Measurements from ENCODE around the gene PAX3. TPM values are rescaled to one million over a fixed set of nuclear protein-coding genes. Genes with fewer than 3 reads are reported as not detected.

The PAX3 gene
- total RNA-seq, 4 donors from 2014 or later: not detected

DNA sequence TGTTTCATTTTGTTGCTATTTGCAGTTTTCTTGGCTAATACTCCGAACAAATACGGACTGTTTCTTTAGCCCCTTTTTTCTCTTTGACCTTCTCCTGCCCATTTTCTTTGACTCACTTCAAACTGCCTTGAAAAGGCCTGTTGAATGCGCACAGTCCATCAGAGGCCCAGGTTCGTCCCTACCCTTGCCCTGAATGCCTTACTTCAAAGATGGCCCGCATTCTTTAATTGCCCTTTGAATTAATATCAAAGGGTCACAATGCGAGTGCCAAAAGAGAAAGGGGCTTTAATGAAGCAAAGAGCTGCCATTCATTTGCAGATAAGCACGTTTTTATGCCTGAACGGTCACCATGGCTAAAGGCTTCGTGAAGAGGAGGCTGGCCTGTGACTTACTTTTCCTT, 29.7 kb downstream of the PAX3 start:
- no peaks in the 10 kb centered on the region for H3K4me1 ChIP-seq
- TF ChIP-seq, protein P1, sequence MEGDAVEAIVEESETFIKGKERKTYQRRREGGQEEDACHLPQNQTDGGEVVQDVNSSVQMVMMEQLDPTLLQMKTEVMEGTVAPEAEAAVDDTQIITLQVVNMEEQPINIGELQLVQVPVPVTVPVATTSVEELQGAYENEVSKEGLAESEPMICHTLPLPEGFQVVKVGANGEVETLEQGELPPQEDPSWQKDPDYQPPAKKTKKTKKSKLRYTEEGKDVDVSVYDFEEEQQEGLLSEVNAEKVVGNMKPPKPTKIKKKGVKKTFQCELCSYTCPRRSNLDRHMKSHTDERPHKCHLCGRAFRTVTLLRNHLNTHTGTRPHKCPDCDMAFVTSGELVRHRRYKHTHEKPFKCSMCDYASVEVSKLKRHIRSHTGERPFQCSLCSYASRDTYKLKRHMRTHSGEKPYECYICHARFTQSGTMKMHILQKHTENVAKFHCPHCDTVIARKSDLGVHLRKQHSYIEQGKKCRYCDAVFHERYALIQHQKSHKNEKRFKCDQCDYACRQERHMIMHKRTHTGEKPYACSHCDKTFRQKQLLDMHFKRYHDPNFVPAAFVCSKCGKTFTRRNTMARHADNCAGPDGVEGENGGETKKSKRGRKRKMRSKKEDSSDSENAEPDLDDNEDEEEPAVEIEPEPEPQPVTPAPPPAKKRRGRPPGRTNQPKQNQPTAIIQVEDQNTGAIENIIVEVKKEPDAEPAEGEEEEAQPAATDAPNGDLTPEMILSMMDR (IDR thresholded peaks at IDR 0.05): no peak
- no peak for TF ChIP-seq POLR2A (IDR thresholded peaks at IDR 0.05)
- H3K27ac ChIP-seq: no peak overlapping the region
- H3K27me3 ChIP-seq: no peaks in the 10 kb centered on the region
- no peak for DNase-seq
- H3K9me3 ChIP-seq: no peaks in the 10 kb centered on the region
- H3K4me3 ChIP-seq: no peak overlapping the region
- no peaks in the 10 kb centered on the region for H3K36me3 ChIP-seq

DNA sequence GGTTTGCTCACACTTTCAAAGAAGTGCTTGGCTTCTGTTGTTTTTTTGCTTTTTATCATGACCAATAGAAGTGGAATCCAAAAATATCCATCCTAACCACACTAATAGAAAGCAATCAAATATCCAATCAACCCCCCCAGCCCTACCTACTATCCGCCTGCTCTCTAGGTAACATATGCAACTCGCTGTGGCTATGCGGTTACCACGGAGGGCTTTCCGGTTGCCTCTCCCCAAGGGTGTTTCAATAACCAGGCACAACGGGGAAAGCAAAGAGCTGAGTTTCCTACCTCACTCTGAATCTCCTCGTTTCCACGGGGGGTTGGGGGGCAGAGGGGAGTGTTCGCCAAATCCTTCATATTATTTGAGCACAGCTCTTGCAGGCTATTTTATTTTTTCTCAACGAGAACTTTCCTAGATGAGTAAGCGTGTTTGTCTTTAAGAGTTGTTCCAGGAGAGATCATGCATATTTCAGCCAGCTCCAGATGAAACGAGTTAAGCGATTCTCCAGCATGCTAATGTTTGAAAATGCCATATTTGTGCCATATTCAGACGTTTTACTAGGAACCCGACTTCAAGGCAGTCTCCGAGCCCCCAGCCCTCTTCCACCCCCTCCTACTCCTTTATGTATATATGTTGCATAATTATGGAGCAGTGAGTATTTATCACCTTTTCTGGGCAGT, 30.3 kb downstream of the PAX3 start:
- Histone ChIP-seq H3K27ac (no peak overlapping the region), H3K9me3 (no peaks in the 10 kb centered on the region), H3K36me3 (no peaks in the 10 kb centered on the region), H3K4me1 (no peaks in the 10 kb centered on the region), H3K27me3 (no peaks in the 10 kb centered on the region), H3K4me3 (no peak overlapping the region)
- no peak for DNase-seq
- TF ChIP-seq, protein P1 (IDR thresholded peaks at IDR 0.05): no peak

DNA sequence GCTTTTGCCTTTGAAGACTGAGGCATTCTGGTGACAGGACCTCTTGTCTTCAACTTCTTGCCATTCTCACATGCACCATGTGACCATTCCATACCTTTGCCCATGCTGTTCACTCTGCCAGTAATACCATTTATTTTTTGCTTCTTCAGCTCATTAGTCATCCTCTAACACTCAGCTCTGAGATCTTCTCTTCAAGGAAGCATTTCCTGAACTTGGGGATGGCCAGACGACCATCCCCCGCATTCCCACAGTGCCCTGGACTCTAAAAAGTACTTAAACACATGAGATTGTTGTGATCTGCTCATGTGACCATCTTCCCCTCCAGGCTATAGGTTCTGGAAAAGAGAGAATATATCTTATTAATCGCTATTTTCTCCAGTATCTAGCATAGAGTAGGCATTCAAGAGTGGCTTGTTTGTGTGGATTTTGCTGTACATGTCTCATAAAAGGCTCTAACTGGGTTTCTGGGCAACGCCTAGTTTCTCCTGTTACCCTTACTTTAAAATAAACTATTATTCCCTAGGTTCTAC, 33.9 kb downstream of the PAX3 start:
- H3K27ac ChIP-seq: no peak overlapping the region
- no peak for DNase-seq
- H3K27me3 ChIP-seq: no peaks in the 10 kb centered on the region
- no peaks in the 10 kb centered on the region for H3K4me1 ChIP-seq
- TF ChIP-seq POLR2A (IDR thresholded peaks at IDR 0.05): no peak
- TF ChIP-seq, protein P1 (IDR thresholded peaks at IDR 0.05): no peak
- H3K9me3 ChIP-seq: no peaks in the 10 kb centered on the region
- no peak overlapping the region for H3K4me3 ChIP-seq
- no peaks in the 10 kb centered on the region for H3K36me3 ChIP-seq

DNA sequence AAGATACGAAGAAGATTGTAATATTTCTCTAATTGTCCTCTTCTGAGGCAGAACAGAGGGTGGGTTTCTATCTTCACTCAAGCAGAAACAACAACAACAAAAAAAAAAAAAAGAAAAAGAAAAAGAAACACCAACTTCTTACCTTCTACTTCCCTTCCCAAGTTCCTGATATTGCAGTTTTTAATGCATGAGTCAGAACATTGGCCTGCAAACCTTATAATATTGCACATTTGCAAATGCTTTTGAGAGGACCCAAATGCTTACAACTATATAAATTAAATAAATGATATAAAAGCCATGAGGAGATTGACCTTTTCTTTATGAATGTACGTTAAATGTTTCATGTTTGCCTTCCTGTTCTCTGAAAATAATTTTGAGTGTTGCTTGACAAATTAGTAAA, 37.3 kb downstream of the PAX3 start:
- Histone ChIP-seq H3K4me3 (no peak overlapping the region), H3K27me3 (no peaks in the 10 kb centered on the region), H3K9me3 (no peaks in the 10 kb centered on the region), H3K27ac (no peak overlapping the region), H3K4me1 (no peaks in the 10 kb centered on the region), H3K36me3 (no peaks in the 10 kb centered on the region)
- no peak for DNase-seq
- TF ChIP-seq, protein P1 (IDR thresholded peaks at IDR 0.05): no peak
- no peak for TF ChIP-seq POLR2A (IDR thresholded peaks at IDR 0.05)

DNA sequence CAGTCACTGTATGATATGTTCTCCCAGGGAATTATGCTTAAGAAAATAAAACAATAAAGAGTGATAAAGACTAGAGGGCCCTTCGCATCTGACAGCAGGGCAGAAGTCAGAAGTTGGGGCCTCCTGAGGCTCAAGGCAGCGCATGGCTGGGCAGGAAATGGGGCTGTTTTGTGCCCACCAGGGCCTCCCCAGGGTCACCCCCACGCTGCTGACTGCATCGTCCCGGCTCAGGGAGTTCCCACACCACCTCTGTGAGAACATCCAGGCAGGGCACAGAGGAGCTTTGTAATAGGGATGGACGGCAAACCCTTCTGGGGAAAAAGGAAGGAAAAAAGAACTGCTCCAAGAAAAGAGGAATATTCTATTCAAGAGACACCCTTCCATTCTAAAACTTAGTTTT, 41.2 kb downstream of the PAX3 start:
- Histone ChIP-seq H3K4me1 (no peaks in the 10 kb centered on the region), H3K9me3 (no peaks in the 10 kb centered on the region), H3K4me3 (no peak overlapping the region), H3K27ac (no peak overlapping the region), H3K36me3 (no peaks in the 10 kb centered on the region), H3K27me3 (no peaks in the 10 kb centered on the region)
- no peak for TF ChIP-seq POLR2A (IDR thresholded peaks at IDR 0.05)
- TF ChIP-seq, protein P1 (IDR thresholded peaks at IDR 0.05): no peak
- no peak for DNase-seq

Data from Peyer's patch (tissue), 4 donors.